GM10266 (cell line): ENCODE data around the gene POU3F2.

Experiments
- DNase-seq: peaks from one replicate; pipeline ENCODE4 v3.0.0; 2012; ENCODE audit errors: extremely low spot score
- CTCF ChIP-seq: IDR thresholded peaks from 2 replicates; pipeline ENCODE4 v1.5.1; 2012; ENCODE audit warnings: mild to moderate bottlenecking, low read depth; ENCODE audit not compliant: control insufficient read depth, insufficient read depth; ENCODE audit errors: missing control alignments

Gene POU3F2

GRCh38 chr6:98834060-98835031 lies at the start of gene POU3F2:
POU3F2 (plus strand) TSS chr6:98834574; CDS start chr6:98834874, 300 bp downstream.
- TF ChIP-seq CTCF = no peak
- DNase-seq = peak; percentile 90

GRCh38 chr6:98787435-98787834 lies 46.9 kb upstream of the POU3F2 start:
- TF ChIP-seq CTCF = no peak
- no peak for DNase-seq

- TF ChIP-seq CTCF = no peak
- no peak for DNase-seq
Observed at GRCh38 chr6:98787961-98788360, 46.4 kb upstream of the POU3F2 start.

GRCh38 chr6:98794307-98794842 lies 40.0 kb upstream of the POU3F2 start:
- TF ChIP-seq CTCF = no peak
- no peak for DNase-seq

GRCh38 chr6:98797217-98797994 lies 37.0 kb upstream of the POU3F2 start:
- no peak for TF ChIP-seq CTCF
- no peak for DNase-seq

GRCh38 chr6:98800866-98801265 lies 33.5 kb upstream of the POU3F2 start:
- no peak for DNase-seq

More at GRCh38 chr6:98800866-98801265, 33.5 kb upstream of the POU3F2 start:
- TF ChIP-seq CTCF = no peak
